Spleen (tissue), 11 donors: ENCODE data around the gene LRRC8E. TPM values are rescaled to one million over a fixed set of nuclear protein-coding genes. Genes with fewer than 3 reads are reported as not detected.

ENCODE experiments used
- DNase-seq: peaks from one replicate; pipeline ENCODE4 v3.0.0-alpha.2; 2020
- H3K27ac ChIP-seq, 8 donors: fragments of 200-600 bp; sonication (generic) in 7 of 8; 1 replicate in 4 of 8; 2 replicates in 4 of 8; pipeline versions ENCODE4 v1.5.0 to v1.8.0; 2016 to 2021; ENCODE audit warnings: inconsistent platforms in 4 of 8, mild to moderate bottlenecking in 4 of 8, moderate library complexity in 1 of 8
- H3K27me3 ChIP-seq, 7 donors: fragments of 200-600 bp; sonication (generic) in 6 of 7; replicated peaks in 1 of 7; 1 replicate in 4 of 7; 2 replicates in 3 of 7; pipeline versions ENCODE4 v1.5.0 to v1.8.0; 2016 to 2021; ENCODE audit warnings: inconsistent platforms in 3 of 7, mild to moderate bottlenecking in 1 of 7
- H3K36me3 ChIP-seq, 6 donors: fragments of 200-600 bp; sonication (generic) in 5 of 6; 1 replicate in 4 of 6; 2 replicates in 2 of 6; pipeline versions ENCODE4 v1.5.0 to v1.8.0; 2016 to 2021; ENCODE audit warnings: inconsistent platforms in 2 of 6
- H3K4me1 ChIP-seq, 6 donors: fragments of 200-600 bp; sonication (generic) in 5 of 6; 1 replicate in 3 of 6; 2 replicates in 3 of 6; pipeline versions ENCODE4 v1.5.0 to v1.8.0; 2016 to 2021; ENCODE audit warnings: inconsistent platforms in 3 of 6
- H3K4me3 ChIP-seq, 8 donors: fragments of 200-600 bp; sonication (generic) in 7 of 8; 1 replicate in 4 of 8; 2 replicates in 4 of 8; pipeline versions ENCODE4 v1.5.0 to v1.8.0; 2016 to 2021; ENCODE audit warnings: inconsistent platforms in 4 of 8, mild to moderate bottlenecking in 4 of 8, moderate library complexity in 2 of 8
- H3K9me3 ChIP-seq, 8 donors: fragments of 200-600 bp; sonication (generic) in 7 of 8; 1 replicate in 4 of 8; 2 replicates in 4 of 8; pipeline versions ENCODE4 v1.5.0 to v1.8.0; 2016 to 2021; ENCODE audit warnings: inconsistent platforms in 4 of 8
- CTCF ChIP-seq, 11 experiments: fragments of 200-600 bp in 7 of 11; fragments of 450-650 bp in 4 of 11; sonication (generic) in 4 of 11; IDR thresholded peaks in 8 of 11; conservative IDR thresholded peaks in 3 of 11; 1 replicate in 7 of 11; 2 replicates in 4 of 11; pipeline versions ENCODE4 v1.4.0 to v1.8.0; 2016 to 2021; ENCODE audit warnings: antibody characterized with exemption in 11 of 11, inconsistent platforms in 4 of 11, mild to moderate bottlenecking in 1 of 11
- POLR2A ChIP-seq, 3 donors: fragments of 450-650 bp; IDR thresholded peaks; one replicate each; pipeline ENCODE4 v1.5.1; 2017; ENCODE audit warnings: antibody characterized with exemption in 3 of 3, mild to moderate bottlenecking in 1 of 3
- POLR2AphosphoS5 ChIP-seq, 3 donors: sonication (generic); formaldehyde crosslinking; IDR thresholded peaks; one replicate each; pipeline ENCODE4 v1.5.1; 2017; ENCODE audit warnings: antibody characterized with exemption in 3 of 3
- WGBS, 5 donors: extraction: QIAGEN DNeasy Blood & Tissue Kit in 3 of 5; methylation state at CpG; one replicate each; pipeline versions ENCODE4 v1.1.5 to v1.1.7; 2013 to 2018; 5-methylcytosine and 5-hydroxymethylcytosine counted together
- intact Hi-C: fragments of 100-400 bp; cut with DNase I; formaldehyde crosslinking; loops from one replicate; pipeline ENCODE4 v1.15.0; 2023; ENCODE audit warnings: low total_unique reads
- polyA plus RNA-seq, 3 donors: library from polyadenylated mRNA; stranded (reverse); fragments of 200-250 nt; gene quantifications; one replicate each; pipeline ENCODE4 v1.2.1, GENCODE V29; 2013
- total RNA-seq, 7 donors: library from RNA; depleted of rRNA in 3 of 7; stranded (reverse); fragments of >200 nt in 3 of 7; fragmentation: NEBNext Ultra II Directional in 4 of 7; extraction: Animal tissue kit (Norgen Biotek cat#: 25700) in 4 of 7; gene quantifications; one replicate each; pipeline versions ENCODE4 v1.1.0 to v1.2.1, GENCODE V29; 2016 to 2021
- donor health status: healthy with polysubstance abuse.
- donor health status: DM: no; HTN: no; CAD: no; lungs with moderate emphysema.
- donor health status: DM: no; HTN: no; CAD: no.
- donor health status: Bipolar disorder and iron deficiency.
- donor health status: healthy.
- donor health status: DM: no; HTN: no; CAD: no.
- donor health status: DM: yes; HTN: yes; CAD: no.

Gene LRRC8E
- total and polyA plus RNA-seq, 10 donors: 0.08 to 0.37 TPM; not detected in 8

GRCh38 chr19:7894612-7895309 lies 6.5 kb downstream of the LRRC8E start:
- H3K36me3 ChIP-seq: no peaks in the 10 kb centered on the region
- intact Hi-C loops: no loop called here
- 54 to 67% (median 61%) methylated on average over 13 to 18 of the region's 18 CpGs for WGBS, 5 donors
- DNase-seq: no peak
- peaks cover 0 to 50% (median 15%) of the 10 kb centered on the region in 7 donors for H3K27me3 ChIP-seq
- no peaks in the 10 kb centered on the region for H3K9me3 ChIP-seq
- no peak overlapping the region for H3K27ac ChIP-seq
- no peak overlapping the region for H3K4me3 ChIP-seq
- TF ChIP-seq POLR2AphosphoS5 (IDR thresholded peaks at IDR 0.05) (no peak), POLR2A (IDR thresholded peaks at IDR 0.05) (no peak), CTCF (IDR thresholded peaks at IDR 0.05 in 8 of 11, conservative IDR thresholded peaks at IDR 0.05 in 3 of 11) (no peak)
- no peaks in the 10 kb centered on the region for H3K4me1 ChIP-seq

- no peak overlapping the region for H3K4me3 ChIP-seq
- peaks cover 0 to 48% (median 15%) of the 10 kb centered on the region in 7 donors for H3K27me3 ChIP-seq
- no peak overlapping the region for H3K27ac ChIP-seq
- no peaks in the 10 kb centered on the region for H3K9me3 ChIP-seq
- 81 to 99% (median 88%) methylated on average over 7 to 13 of the region's 13 CpGs for WGBS, 5 donors
- intact Hi-C loops: no loop called here
- TF ChIP-seq POLR2AphosphoS5 (IDR thresholded peaks at IDR 0.05): no peak
- no peak for TF ChIP-seq CTCF (IDR thresholded peaks at IDR 0.05 in 8 of 11, conservative IDR thresholded peaks at IDR 0.05 in 3 of 11)
- no peaks in the 10 kb centered on the region for H3K4me1 ChIP-seq
- H3K36me3 ChIP-seq: no peaks in the 10 kb centered on the region
- no peak for DNase-seq
Measured at GRCh38 chr19:7895565-7895964, 7.3 kb downstream of the LRRC8E start.

- Histone ChIP-seq H3K9me3 (no peaks in the 10 kb centered on the region), H3K36me3 (no peaks in the 10 kb centered on the region), H3K4me1 (peaks cover 0 to 2% (median under 1%) of the 10 kb centered on the region in 6 donors), H3K27ac (no peak overlapping the region), H3K4me3 (no peak overlapping the region), H3K27me3 (peaks cover 0 to 41% (median 15%) of the 10 kb centered on the region in 7 donors)
- intact Hi-C loops: no loop called here
- no peak for DNase-seq
- TF ChIP-seq POLR2AphosphoS5 (IDR thresholded peaks at IDR 0.05): no peak
- TF ChIP-seq POLR2A (IDR thresholded peaks at IDR 0.05): no peak
- 84 to 91% (median 89%) methylated on average over 11 of the region's 11 CpGs for WGBS, 5 donors
Measured at GRCh38 chr19:7897292-7897691, 9.0 kb downstream of the LRRC8E start.

GRCh38 chr19:7898967-7899366 lies 10.7 kb downstream of the LRRC8E start:
- peaks cover 0 to 31% (median 13%) of the 10 kb centered on the region in 7 donors for H3K27me3 ChIP-seq
- no peak overlapping the region for H3K27ac ChIP-seq
- peaks cover 4 to 12% (median 9%) of the 10 kb centered on the region in 6 donors for H3K4me1 ChIP-seq
- TF ChIP-seq CTCF (IDR thresholded peaks at IDR 0.05 in 8 of 11, conservative IDR thresholded peaks at IDR 0.05 in 3 of 11) (no peak), POLR2AphosphoS5 (IDR thresholded peaks at IDR 0.05) (no peak), POLR2A (IDR thresholded peaks at IDR 0.05) (no peak)
- H3K36me3 ChIP-seq: no peaks in the 10 kb centered on the region
- no peaks in the 10 kb centered on the region for H3K9me3 ChIP-seq
- no peak for DNase-seq
- intact Hi-C loops: no loop called here
- no peak overlapping the region for H3K4me3 ChIP-seq
- WGBS, 5 donors: 91 to 94% (median 92%) methylated on average over 16 of the region's 16 CpGs
